ENCODE measurements around the gene DNMBP.
A peak's percentile ranks its signal among the peaks of the same experiment; 100 is the strongest.
"Not testable (repeated sequence)": the region's sequence is repeated elsewhere in the genome, so short reads cannot be mapped to it uniquely, and the experiment has no call there.

The DNMBP gene

GRCh38 chr10:100020142-100020885 lies 10.6 kb upstream of the DNMBP start:
- no peak for DNase-seq (ENCODE audit: low spot score)

GRCh38 chr10:100019787-100020141 lies 10.0 kb upstream of the DNMBP start:
- peak; percentile 49 for DNase-seq (ENCODE audit: low spot score)

GRCh38 chr10:100014071-100014762 lies 4.5 kb upstream of the DNMBP start:
- no peak for DNase-seq (ENCODE audit: low spot score)

GRCh38 chr10:100013621-100014020 lies 3.9 kb upstream of the DNMBP start:
- no peak for DNase-seq (ENCODE audit: low spot score)

GRCh38 chr10:100011906-100012305 lies 2.2 kb upstream of the DNMBP start:
- DNase-seq (ENCODE audit: low spot score): not testable (repeated sequence)

GRCh38 chr10:100009283-100009792 lies 409 bp downstream of the DNMBP start:
- no peak for DNase-seq (ENCODE audit: low spot score)

- no peak for DNase-seq (ENCODE audit: low spot score)
These were observed 952 bp downstream of the DNMBP start for GRCh38 chr10:100008708-100009282.

- DNase-seq (ENCODE audit: low spot score): no peak
These were observed 1.6 kb downstream of the DNMBP start for GRCh38 chr10:100008142-100008522.

- no peak for DNase-seq (ENCODE audit: low spot score)
These were observed 2.3 kb downstream of the DNMBP start for GRCh38 chr10:100007231-100008141.

- DNase-seq (ENCODE audit: low spot score): no peak
These were observed 3.4 kb downstream of the DNMBP start for GRCh38 chr10:100006243-100006886.

- no peak for DNase-seq (ENCODE audit: low spot score)
These were observed 4.8 kb downstream of the DNMBP start for GRCh38 chr10:100004805-100005510.

GRCh38 chr10:100000109-100000644 lies 9.6 kb downstream of the DNMBP start:
- no peak for DNase-seq (ENCODE audit: low spot score)

- no peak for DNase-seq (ENCODE audit: low spot score)
These were observed 10.2 kb downstream of the DNMBP start for GRCh38 chr10:99999319-100000108.

GRCh38 chr10:99998889-99999288 lies 10.9 kb downstream of the DNMBP start:
- DNase-seq (ENCODE audit: low spot score): no peak

- DNase-seq (ENCODE audit: low spot score): no peak
These were observed 12.8 kb downstream of the DNMBP start for GRCh38 chr10:99996671-99997648.

GRCh38 chr10:99995713-99996112 lies 14.0 kb downstream of the DNMBP start:
- no peak for DNase-seq (ENCODE audit: low spot score)

- no peak for DNase-seq (ENCODE audit: low spot score)
These were observed 14.5 kb downstream of the DNMBP start for GRCh38 chr10:99995269-99995668.

- no peak for DNase-seq (ENCODE audit: low spot score)
These were observed 14.9 kb downstream of the DNMBP start for GRCh38 chr10:99994801-99995200.
